ENCODE measurements around the gene PTPN11.
"Not testable (repeated sequence)": the region's sequence is repeated elsewhere in the genome, so short reads cannot be mapped to it uniquely, and the experiment has no call there.

The PTPN11 gene

DNA sequence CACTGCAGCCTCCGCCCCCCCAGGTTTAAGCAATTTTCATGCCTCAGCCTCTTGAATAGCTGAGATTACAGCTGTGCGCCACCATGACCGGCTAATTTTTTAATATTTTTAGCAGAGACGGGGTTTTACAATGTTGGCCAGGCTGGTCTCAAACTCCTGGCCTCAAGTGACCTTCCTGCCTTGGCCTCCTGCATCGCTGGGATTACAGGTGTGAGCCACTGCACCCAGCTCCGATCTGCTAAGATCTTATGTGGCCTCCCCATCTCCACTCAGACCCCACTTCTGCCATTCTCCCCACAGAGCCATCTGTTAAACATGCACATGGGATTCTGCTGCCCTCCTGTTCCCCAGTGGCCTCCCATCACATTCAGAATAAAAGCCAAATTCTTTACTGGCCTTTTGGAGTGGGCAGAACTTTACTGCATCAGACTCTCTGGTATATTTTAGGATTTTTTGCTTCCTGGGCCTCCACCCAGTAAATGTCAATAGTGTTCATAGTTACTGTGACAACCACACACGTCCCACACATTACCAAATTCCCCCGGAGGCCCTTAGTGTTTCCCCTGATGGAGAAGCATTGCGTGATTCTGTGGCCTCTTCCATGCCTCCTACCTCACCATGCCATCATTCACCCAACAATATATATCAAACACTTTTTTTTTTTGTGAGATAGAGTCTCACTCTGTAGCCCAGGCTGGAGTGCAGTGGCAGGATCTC lies 96.3 kb downstream of the PTPN11 start:
- DNase-seq, result no peak

DNA sequence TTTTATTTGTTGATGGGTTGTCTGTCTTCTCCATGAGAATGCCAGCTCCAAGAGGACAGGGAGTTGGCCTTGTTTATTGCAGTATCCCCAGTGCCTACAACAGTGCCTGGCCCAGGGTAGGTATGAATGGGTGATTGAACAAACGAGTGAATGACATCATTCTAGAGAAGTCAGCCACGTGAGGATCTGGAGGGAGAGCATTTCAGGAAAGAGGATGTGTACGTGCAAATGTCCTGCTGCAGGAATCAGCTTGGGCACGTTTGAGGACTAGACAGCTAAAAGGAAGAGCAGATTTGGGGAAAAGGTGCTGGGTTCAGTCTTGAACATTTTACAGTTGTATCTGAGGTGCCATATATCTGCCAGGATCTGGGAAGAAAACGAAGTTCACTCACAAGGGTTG lies 97.1 kb downstream of the PTPN11 start:
- DNase-seq, result no peak

DNA sequence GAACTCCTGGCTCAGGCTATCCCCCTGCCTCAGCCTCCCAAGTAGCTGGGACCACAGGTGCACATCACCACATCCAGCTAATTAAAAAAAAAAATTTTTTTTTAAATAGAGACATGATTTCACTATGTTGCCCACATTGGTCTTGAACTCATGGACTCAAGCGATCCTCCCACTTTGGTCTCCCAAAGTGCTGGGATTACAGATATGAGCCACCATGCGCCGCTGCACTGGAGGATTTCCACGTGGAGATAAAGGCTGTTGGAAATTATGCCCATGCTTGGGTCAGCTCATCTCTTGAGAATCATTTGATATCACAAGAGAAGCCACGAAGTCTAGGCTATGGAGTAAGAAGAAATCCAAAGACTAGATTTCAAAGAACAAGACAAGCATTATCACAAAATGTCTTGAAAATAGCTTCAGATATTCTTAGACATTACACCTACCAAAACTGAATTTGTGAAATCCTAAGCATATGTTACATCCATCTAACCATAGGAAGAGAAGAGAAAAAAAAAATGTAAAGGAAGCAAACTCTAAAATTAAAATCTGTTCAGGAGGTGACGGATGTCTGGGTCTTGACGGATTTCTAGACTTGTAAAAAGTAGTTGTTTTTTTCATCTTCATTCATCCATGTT lies 99.1 kb downstream of the PTPN11 start:
- no peak for DNase-seq

DNA sequence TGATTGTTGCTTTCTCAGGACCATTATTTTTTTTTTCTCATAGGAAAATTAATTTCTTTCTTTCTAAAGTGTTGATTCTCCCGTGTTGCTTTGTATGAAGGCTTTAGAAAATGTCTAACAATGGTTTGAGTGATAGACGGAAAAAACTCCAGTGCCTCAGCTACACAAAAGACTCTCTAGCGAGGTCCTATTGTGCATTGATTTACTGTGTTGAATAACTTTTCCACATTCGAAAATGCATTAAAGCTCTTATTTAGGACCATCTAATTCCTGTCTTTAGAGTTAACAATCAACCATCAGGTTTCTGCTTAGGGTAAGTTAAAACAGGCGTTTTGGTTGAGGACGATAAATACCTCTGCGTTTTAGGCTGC lies 99.6 kb downstream of the PTPN11 start:
- no peak for DNase-seq

DNA sequence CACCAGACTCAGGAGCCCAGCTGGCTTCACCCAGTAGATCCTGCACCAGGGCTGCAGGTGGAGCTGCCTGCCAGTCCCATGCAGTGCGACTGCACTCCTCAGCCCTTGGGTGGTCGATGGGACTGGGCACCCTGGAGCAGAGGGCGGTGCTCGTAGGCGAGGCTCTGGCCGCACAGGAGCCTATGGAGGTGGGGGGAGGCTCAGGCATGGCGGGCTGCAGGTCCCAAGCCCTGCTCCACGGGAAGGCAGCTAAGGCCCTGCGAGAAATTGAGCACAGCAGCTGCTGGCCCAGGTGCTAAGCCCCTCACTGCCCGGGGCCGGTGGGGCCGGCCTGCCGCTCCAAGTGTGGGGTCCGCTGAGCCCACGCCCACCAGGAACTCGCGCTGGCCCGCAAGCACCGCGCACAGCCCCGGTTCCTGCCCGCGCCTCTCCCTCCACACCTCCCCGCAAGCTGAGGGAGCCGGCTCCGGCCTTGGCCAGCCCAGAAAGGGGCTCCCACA lies 101.1 kb downstream of the PTPN11 start:
- DNase-seq, result not testable (repeated sequence)

DNA sequence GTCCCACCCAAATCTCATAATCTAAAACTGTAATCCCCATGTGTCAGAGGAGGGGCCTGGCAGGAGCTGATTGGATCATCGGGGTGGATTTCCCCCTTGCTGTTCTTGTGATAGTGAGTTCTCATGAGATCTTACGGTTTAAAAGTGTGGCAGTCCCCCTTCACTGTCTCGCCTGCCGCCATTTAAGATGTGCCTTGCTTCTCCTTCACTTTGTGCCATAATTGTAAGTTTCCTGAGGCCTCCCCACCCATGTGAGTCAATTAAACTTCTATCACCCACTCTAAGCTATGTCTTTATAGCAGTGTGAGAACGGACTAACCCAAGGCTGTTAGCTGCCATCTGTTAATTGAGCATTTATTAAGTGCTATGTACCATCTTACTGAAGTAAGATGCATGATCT lies 105.1 kb downstream of the PTPN11 start:
- DNase-seq, result no peak

DNA sequence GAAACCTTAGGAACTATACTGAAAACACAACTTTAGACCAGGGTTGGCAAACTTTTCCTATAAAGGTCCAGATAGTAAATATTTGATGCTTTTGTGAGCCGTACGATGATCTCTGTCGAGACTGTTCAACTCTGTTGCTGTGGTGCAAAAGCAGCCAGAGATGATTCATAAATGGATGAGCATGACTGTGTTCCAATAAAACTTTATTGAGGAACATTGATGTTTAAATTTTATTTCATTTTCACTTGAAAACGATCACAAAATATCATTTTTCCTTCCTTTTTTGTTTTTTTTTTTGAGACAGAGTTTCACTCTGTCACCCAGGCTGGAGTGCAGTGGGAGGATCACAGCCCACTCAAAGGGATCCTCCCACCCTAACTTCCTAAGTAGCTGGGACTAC lies 105.5 kb downstream of the PTPN11 start:
- no peak for DNase-seq

DNA sequence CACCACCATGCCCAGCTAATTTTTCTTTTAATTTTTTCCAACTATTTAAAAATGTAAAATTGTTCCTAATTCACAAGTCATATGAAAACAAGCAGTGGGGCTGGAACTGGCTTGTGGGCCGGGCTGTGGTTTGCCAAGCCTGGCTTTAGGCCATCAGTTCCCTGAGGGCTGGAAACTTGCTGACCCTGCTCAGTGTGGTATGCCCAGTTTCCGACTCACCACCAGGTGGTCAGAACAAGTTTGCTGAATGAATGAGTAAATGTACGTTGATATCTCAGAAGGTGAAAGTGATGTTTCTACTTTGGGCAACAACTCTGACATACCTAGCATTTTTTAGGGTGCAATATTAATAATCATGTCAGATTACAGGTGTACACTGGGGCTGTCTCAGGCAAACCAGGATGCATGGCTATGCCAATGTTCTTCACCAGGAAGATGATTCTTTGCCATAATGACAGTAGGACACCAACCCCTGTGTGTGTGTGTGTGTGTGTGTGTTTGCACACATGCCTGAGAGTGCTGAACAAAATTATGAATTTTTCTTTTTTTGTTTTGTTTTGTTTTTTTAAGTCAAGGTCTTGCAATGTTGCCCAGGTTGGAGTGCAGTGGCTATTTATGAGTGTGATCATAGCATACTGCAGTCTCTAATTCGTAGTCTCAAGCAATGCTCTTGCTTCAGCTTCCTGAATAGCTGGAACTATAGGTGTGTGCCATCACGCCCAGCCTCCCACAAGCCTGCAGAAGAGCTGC lies 106.1 kb downstream of the PTPN11 start:
- DNase-seq, result no peak

DNA sequence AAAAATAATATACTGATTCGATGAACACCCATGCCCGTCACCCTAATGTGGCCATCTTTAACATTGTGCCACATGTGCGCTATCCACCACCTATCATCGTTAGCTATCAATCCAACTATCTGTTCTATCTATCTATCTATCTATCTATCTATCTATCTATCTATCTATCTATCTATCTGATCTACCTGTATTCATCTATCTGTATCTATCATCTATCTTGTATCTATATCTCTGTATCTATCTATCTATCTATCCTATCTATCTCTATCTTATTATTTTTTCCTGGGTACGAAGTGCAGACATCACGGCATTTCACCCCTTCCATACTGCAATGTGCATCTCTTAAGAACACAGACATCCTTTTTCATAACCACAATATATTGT lies 106.7 kb downstream of the PTPN11 start:
- no peak for DNase-seq

DNA sequence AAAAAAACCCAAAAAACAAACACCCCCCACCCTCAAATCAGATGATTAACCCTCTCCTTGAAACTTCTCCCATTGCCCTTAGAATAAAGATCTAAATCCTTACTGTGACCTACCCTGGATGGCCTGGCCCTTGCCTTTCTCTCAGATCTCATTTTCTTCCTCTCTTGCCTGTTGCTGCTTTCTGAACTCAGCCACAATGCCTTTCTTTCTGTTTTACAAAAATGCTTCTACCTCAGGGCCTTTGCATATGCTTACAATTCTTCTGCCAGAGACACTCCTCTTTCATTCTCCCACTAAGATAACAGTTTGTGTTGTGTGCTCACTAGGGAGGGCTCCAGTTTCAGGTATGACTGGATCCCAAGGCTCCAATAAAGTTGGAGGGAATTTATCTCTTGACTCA lies 108.3 kb downstream of the PTPN11 start:
- DNase-seq, result no peak

DNA sequence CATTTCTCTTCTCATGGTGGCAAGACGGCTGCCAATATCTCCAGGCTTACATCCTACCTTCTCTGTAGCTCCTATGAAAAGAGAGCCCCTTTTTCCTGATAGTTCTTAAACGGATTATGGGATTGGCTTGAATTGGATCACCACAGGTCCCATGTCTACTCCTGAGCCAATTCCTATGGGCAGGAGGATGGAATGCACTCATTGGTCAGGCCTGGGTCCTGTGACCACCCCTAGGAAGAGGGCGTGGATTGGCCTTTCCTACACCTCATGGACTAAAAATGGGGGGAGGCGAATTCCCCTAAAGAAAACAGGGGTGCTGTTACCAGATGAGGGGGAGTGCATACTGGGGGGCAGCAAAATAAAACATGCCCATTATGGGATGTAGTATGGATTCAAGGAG lies 108.8 kb downstream of the PTPN11 start:
- DNase-seq, result no peak

DNA sequence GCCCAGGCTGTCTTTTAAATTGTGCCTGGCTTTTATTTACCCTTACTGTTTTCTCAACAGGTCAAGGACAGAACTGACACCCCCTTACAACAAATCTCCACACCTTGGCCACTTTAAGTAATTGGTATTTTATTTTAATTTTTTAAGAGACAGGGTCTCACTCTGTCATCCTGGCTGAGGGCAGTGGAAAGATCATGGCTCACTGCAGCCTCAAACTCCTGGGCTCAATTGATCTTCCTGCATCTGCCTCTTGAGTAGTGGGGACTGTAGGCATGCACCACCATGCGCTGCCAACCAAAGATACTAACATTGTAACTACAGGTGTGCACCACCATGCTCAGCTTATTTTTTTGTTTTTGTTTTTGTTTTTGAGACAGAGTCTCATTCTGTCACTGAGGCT lies 109.8 kb downstream of the PTPN11 start:
- DNase-seq, result no peak

DNA sequence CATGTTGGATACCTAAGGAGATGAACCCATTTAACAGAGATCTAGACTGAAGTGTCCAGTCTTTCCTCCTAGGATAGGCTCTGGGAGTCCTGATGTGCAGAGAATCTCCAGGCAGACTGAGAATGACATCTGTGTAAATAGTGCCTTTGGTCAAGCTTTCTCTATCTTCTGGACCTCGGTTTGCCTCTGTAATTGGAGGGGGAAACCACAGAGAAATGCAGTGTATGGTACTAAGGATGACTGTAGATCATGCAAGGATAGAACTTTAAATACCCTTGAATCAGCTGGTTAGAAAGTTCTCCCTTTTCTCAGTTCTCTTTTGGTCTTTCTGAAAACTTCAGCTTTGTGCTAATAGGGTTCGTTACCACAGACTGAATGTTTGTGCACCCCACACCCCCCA lies 112.2 kb downstream of the PTPN11 start:
- no peak for DNase-seq

DNA sequence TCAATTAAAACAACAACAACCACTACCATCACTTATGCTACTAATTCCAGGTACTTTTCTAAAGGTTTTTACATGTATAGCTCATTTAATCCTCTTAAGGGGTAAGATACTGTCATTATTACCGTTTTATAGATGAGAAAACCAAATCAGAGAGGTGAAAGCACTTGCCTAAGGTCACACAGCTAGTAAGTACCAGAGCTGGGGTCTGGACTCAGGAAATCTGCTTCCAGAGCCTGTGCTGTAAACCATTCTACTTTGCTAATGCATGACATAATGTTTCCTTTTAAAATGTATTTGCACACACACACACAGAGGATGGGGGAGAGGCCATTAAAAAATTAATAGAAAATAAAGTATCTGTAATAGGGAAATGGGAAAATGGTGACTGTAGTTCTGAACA lies 113.4 kb downstream of the PTPN11 start:
- DNase-seq, result no peak

DNA sequence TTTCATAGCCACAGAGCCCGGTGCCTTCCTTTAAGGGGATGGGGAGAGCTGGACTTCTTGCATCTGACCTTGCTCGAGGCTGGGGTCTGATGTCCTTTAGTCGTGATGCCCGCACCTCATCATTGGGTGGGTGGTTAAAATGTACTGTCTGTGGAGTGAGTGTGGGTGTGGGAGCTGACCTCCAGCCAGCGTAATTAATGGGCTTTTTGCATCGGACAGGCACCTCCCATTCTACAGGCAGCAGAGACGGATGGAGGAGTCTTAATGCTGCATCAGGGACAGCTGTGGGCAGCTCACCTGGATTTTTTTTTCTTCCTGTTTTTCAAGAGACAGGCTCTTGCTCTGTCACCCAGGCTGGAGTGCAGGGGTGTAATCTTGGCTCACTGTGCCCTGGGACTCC lies 114.8 kb downstream of the PTPN11 start:
- DNase-seq, result no peak

DNA sequence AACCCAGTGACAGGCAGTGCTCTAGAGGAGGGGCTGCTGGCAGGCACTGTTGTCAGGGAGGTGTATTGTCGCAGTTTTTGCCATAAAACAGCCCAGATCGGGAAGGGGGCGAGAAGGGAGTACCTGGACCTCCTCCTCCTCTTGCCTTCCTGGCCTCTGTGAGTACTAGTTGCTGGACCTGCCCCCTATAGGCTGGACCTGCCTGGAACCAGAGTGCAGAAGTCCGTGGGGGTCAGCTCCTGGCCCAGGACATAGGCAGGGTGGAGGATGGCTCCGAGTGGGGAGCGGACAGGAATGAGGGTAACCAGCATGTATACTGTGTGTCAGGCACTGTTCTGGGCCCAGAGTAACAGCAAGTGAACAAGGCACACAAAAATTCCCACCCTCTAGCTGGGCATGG lies 116.3 kb downstream of the PTPN11 start:
- DNase-seq, result no peak

DNA sequence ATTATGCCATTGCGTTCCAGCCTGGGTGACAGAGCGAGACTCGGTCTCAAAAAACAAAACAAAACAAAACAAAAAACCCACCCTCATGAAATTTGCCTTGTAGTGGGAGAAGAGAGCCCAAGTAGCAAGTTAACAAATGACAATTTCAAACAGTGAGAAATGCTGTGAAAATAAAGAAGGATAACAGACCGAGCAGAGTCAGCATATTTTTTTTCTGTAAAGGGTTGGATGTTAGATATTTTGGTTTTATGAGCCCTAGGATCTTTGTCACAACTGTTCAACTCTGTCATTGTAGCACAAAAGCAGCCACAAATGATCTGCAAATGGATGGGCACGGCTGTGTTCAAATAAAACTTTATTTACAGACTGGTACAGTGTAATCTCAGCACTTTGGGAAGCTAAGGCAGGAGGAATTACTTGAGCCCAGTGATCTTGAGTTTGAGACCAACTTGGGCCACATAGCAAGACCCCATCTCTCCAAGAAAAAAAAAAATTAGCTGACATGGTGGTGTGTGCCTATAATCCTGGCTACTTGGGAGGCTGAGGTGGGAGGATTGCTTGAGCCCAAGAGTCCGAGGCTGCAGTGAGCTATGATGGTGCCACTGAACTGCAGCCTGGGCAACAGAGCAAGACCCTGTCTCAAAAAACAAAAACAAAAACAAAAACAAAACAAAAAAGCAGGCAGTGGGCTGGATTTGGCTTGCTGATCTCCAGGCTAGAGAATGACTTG lies 117.1 kb downstream of the PTPN11 start:
- no peak for DNase-seq

DNA sequence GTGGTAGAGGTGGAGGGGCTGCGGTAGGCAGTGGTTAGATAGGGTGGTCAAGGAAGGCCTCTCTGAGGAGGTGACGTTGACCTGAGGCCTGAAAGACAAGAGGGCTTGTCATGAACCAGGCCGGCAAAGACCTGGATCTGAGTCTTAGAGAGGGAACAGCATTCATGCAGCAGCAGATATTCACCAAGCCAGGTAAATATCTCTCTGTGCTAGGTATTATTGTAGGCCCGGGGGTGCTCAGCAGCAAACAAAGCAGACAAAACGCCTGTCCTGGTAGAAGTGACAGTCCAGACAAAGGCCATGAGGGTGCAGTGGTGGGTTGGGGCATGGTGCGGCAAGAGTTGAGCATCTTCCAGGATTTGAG lies 117.6 kb downstream of the PTPN11 start:
- DNase-seq, result no peak

DNA sequence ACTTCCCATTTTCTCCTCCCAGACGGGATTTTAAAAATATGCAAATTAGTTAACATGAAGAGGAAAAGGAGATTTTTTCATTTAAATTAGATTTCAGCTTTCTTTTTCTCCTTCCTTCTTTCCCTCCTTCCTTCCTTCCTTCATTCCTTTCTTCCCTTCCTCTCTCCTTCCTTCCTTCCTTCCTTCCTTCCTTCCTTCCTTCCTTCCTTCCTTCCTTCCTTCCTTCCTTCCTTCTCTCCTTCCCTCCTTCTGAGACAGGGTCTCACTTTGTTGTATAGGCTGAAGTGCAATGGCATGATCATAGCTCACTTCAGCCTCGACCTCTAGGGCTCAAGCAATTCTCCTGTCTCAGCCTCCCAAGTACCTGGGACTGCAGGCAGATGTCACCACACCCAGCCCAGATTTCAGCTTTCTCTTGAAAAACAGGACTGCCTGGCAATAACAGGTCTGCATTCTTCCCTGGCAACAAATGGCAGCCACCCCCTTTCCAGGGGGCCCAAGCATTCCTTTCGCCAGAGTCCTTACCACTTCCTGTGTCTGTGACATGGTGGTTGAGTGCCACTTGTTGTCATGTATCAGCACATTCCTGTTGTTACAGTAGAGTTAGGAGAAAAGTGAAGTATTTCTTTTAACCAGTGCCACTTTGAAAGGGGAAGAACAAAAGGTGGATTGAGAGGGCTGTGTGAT lies 119.1 kb downstream of the PTPN11 start:
- DNase-seq, result no peak

DNA sequence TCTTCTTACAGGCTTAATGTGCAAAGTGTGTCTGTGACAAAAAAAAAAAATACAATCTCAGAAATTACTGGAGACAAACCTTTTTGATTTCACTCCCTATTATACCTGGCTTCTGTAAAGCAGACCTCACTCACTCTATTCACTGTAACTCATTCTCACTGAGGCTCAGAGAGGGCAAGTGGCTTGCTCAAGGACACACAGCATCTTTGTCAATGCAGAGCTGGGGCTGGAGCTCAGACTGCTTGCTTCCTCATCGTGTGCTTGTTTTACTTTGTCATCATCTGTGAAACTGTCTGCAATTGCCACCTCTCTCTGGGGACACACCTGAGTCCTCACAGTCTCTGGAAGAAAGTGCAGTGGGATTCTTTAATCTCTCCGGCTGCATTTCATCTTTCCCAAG lies 120.0 kb downstream of the PTPN11 start:
- DNase-seq, result no peak

DNA sequence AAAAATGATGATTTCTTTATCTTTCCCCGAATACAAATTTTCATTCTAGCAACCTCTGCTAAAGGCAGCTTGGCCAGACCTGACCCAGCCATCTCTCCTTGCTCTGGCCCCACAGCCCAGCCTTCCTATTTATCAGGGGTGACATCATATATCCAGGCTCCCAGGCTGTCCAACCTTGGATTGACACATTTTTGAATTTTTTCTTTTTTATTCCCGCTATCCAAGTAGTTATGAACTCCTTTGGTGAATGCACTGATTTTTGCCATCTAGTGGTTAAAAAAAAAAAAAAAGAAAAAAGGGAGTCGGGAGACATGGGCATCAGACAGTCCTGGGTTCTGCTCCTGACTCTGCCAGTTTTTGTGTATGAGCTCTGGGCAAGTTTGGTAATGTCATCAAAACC lies 120.5 kb downstream of the PTPN11 start:
- no peak for DNase-seq

DNA sequence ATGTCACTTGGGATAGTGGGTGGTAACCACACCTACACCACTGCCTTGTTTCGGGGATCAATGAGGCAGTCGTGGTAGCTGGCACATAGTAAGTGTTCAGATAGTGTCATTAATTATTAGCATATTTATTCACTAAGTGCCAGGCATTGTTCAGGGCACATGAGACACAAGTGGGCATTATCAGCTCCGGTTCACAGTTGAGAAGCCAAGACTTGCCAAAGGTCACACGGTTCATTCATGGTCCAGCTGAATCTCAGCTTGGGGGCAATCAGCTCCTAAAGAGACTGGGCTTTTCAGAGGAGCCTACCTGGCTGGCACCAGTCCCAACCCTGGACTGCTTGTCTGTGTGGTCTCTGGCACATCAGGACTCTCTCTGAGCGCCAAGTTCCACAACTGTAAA lies 121.3 kb downstream of the PTPN11 start:
- DNase-seq, result no peak

DNA sequence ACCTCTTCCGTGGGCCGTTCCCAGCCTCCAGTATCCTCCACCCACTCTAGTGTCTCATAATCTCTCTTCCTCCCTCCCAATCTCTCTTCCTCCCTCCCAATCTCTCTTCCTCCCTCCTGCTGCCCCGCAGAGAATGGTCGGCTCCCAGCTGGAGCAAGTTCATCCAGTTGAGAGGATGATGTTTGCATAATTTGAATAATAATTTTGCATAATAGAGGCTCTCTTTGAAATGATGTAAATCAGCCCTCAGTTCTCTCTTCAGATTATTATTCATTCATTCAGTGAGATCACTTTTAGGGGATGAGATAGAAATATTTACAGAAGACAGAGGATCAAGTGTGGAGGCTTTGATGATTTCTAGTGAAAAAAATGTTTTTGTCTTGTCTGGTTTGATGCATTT lies 125.0 kb downstream of the PTPN11 start:
- no peak for DNase-seq

Data from right kidney (tissue), 1 donor.